ENCODE results near the gene PICALM. TPM values are rescaled to one million over a fixed set of nuclear protein-coding genes. Genes with fewer than 3 reads are reported as not detected.

PICALM gene
- total and polyA plus RNA-seq, 2 of the 8 experiments (the other 6 are each of a cell fraction or from before 2014, with no cell fraction given): 69.4 to 71.3 TPM

DNA sequence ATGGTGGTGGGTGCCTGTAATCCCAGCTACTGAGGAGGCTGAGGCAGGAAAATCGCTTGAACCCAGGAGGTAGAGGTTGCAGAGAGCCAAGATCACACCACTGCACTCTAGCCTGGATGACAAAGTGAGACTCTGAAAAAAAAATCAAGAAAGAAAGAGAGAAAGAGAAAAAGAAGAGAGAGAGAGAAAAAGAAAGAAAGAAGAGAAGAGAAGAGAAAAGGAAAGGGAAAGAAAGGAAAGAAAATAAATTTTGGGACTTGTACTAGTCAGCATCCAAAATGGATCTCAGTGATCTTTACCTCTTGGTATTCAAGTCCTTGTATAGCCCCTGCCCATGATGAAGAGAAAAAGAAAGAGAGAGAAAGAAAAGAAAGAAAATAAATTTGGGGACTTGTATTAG is 22.2 kb upstream of the PICALM start:
- Histone ChIP-seq H3K9ac (replicated peaks in 1 of 4; ENCODE audit: extremely low read depth in 1 of 4, low read depth in 3 of 4, low read length in 3 of 4) (no peak overlapping the region), H3K56ac (replicated peaks; ENCODE audit: insufficient read length, low read depth, low read length) (no peak overlapping the region), H3K23me2 (ENCODE audit: low read depth, low read length) (no peaks in the 10 kb centered on the region), H3K9me3 (ENCODE audit: insufficient read depth in 2 of 2, low read depth in 1 of 2, low read length in 1 of 2) (no peaks in the 10 kb centered on the region), H4K5ac (ENCODE audit: insufficient read length, low read depth, low read length) (no peak overlapping the region), H3K4me1 (replicated peaks in 1 of 4; ENCODE audit: control insufficient read depth in 3 of 4, insufficient read depth in 4 of 4, low read length in 3 of 4) (no peaks in the 10 kb centered on the region), H2AFZ (ENCODE audit: low read length) (no peak overlapping the region), H2BK120ac (replicated peaks; ENCODE audit: low read depth, low read length) (no peak overlapping the region), H4K20me1 (replicated peaks in 1 of 2; ENCODE audit: control insufficient read depth in 1 of 2, insufficient read depth in 2 of 2, low read length in 2 of 2) (no peaks in the 10 kb centered on the region), H3K27me3 (replicated peaks in 1 of 4; ENCODE audit: control insufficient read depth in 3 of 4, extremely low read depth in 1 of 4, insufficient read depth in 3 of 4, low read length in 3 of 4) (no peaks in the 10 kb centered on the region), H2BK15ac (ENCODE audit: low read length) (no peak overlapping the region), H2BK12ac (ENCODE audit: low read depth, low read length) (no peak overlapping the region), H3K18ac (ENCODE audit: extremely low read depth, low read length) (no peak overlapping the region), H2AK5ac (ENCODE audit: low read depth, low read length) (no peak overlapping the region), H3K14ac (ENCODE audit: insufficient read length) (no peak overlapping the region), H3K4me3 (ENCODE audit: extremely low read depth in 1 of 4, insufficient read depth in 2 of 4, low read depth in 3 of 4, low read length in 4 of 4) (no peak overlapping the region), H4K8ac (ENCODE audit: extremely low read depth, insufficient read depth, low read length) (no peak overlapping the region), H3K36me3 (ENCODE audit: control insufficient read depth in 2 of 4, insufficient read depth in 4 of 4, low read length in 3 of 4) (no peaks in the 10 kb centered on the region), H3K4me2 (ENCODE audit: insufficient read depth in 1 of 2, low read depth in 2 of 2, low read length in 2 of 2) (no peak overlapping the region), H4K91ac (replicated peaks; ENCODE audit: insufficient read length, low read length) (no peak overlapping the region), H3K79me2 (ENCODE audit: control insufficient read depth in 1 of 2, insufficient read depth in 2 of 2, low read length in 2 of 2) (no peaks in the 10 kb centered on the region), H3K27ac (ENCODE audit: low read depth, low read length) (no peak overlapping the region), H3K79me1 (ENCODE audit: low read depth, low read length) (no peaks in the 10 kb centered on the region), H3K4ac (replicated peaks; ENCODE audit: insufficient read length, low read depth, low read length) (no peak overlapping the region), H3K23ac (ENCODE audit: insufficient read length) (no peak overlapping the region), H2BK20ac (ENCODE audit: low read length) (no peak overlapping the region), H2BK5ac (ENCODE audit: low read depth, low read length) (no peak overlapping the region)
- WGBS, 2 experiments (ENCODE audit: extremely low coverage in 1 of 2, insufficient coverage in 1 of 2, insufficient read length in 1 of 2, insufficient replicate concordance in 2 of 2, low coverage in 1 of 2, low lambda C conversion rate in 2 of 2, missing lambda C conversion rate in 1 of 2): 100% methylated on average over 1 of the region's 1 CpG; no CpG with 5 or more reads in 1 of the 2 experiments
- ChIA-PET POLR2A (ENCODE audit: partially characterized antibody) (interaction anchor here (1.6 kb wide), 1 partner anchor 22 kb away, joined by 3 read pairs; the partner anchor contains the start of gene PICALM), CTCF (ENCODE audit: partially characterized antibody) (no interaction called here)
- no peak for DNase-seq (ENCODE audit: low read depth in 1 of 2, low spot score in 2 of 2)
- no peak for TF ChIP-seq EZH2 (IDR thresholded peaks at IDR 0.05; ENCODE audit: low read depth, low read length, severe bottlenecking)
- TF ChIP-seq, protein P1, sequence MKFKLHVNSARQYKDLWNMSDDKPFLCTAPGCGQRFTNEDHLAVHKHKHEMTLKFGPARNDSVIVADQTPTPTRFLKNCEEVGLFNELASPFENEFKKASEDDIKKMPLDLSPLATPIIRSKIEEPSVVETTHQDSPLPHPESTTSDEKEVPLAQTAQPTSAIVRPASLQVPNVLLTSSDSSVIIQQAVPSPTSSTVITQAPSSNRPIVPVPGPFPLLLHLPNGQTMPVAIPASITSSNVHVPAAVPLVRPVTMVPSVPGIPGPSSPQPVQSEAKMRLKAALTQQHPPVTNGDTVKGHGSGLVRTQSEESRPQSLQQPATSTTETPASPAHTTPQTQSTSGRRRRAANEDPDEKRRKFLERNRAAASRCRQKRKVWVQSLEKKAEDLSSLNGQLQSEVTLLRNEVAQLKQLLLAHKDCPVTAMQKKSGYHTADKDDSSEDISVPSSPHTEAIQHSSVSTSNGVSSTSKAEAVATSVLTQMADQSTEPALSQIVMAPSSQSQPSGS (IDR thresholded peaks at IDR 0.05; ENCODE audit: low read length): no peak
- TF ChIP-seq NRF1 (IDR thresholded peaks at IDR 0.05; ENCODE audit: low read depth, low read length): no peak
- TF ChIP-seq, protein P2, sequence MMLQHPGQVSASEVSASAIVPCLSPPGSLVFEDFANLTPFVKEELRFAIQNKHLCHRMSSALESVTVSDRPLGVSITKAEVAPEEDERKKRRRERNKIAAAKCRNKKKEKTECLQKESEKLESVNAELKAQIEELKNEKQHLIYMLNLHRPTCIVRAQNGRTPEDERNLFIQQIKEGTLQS (IDR thresholded peaks at IDR 0.05; ENCODE audit: insufficient read depth, low read depth, low read length): no peak
- TF ChIP-seq PHF8 (conservative IDR thresholded peaks at IDR 0.05; ENCODE audit: low read depth, low read length): no peak
- TF ChIP-seq CREB1 (IDR thresholded peaks at IDR 0.05): no peak
- FAIRE-seq: no peak

Data from H1 (cell line).